CD14-positive monocyte (primary cell): ENCODE measurements around the gene CNOT10. TPM values are rescaled to one million over a fixed set of nuclear protein-coding genes. Genes with fewer than 3 reads are reported as not detected.

Source experiments
- DNase-seq, 3 donors: peaks; one replicate each; pipeline ENCODE4 v3.0.0-alpha.2; 2011 to 2022
- H2AFZ ChIP-seq: 2 replicates; pipeline ENCODE4 v1.6.0; 2012; ENCODE audit warnings: mild to moderate bottlenecking, low read depth, low read length, inconsistent platforms; ENCODE audit not compliant: insufficient read depth, poor library complexity, severe bottlenecking
- H3K27ac ChIP-seq, 2 donors: 1 replicate in 1 of 2; 2 replicates in 1 of 2; pipeline ENCODE4 v1.5.1; 2012 to 2013; ENCODE audit warnings: low read length in 2 of 2, control low read depth in 1 of 2, inconsistent platforms in 1 of 2, low read depth in 1 of 2, mild to moderate bottlenecking in 1 of 2
- H3K27me3 ChIP-seq, 2 donors: one replicate each; pipeline versions ENCODE4 v1.6.0 to v1.6.1; 2011 to 2013; ENCODE audit warnings: low read length in 2 of 2; ENCODE audit not compliant: control insufficient read depth in 2 of 2, insufficient read depth in 2 of 2
- H3K36me3 ChIP-seq, 2 donors: replicated peaks in 1 of 2; 1 replicate in 1 of 2; 2 replicates in 1 of 2; pipeline versions ENCODE4 v1.5.1 to v1.6.1; 2012 to 2013; ENCODE audit warnings: low read length in 2 of 2, control low read depth in 1 of 2, inconsistent platforms in 1 of 2, mild to moderate bottlenecking in 1 of 2; ENCODE audit not compliant: insufficient read depth in 2 of 2, control insufficient read depth in 1 of 2
- H3K4me1 ChIP-seq, 2 donors: 1 replicate in 1 of 2; 2 replicates in 1 of 2; pipeline versions ENCODE4 v1.5.1 to v1.6.1; 2012 to 2013; ENCODE audit warnings: low read length in 2 of 2, control low read depth in 1 of 2, inconsistent platforms in 1 of 2, mild to moderate bottlenecking in 1 of 2, moderate library complexity in 1 of 2; ENCODE audit not compliant: insufficient read depth in 2 of 2, control insufficient read depth in 1 of 2
- H3K4me2 ChIP-seq: replicated peaks from 2 replicates; pipeline ENCODE3; 2012; ENCODE audit warnings: low read length, moderate library complexity, mild to moderate bottlenecking; ENCODE audit not compliant: poor library complexity, severe bottlenecking; ENCODE audit errors: extremely low read depth
- H3K4me3 ChIP-seq, 3 experiments: fragments of 200-600 bp in 1 of 3; sonication (generic) in 1 of 3; replicated peaks in 1 of 3; 1 replicate in 2 of 3; 2 replicates in 1 of 3; pipeline ENCODE4 v1.5.1; 2011 to 2013; ENCODE audit warnings: low read length in 3 of 3, mild to moderate bottlenecking in 3 of 3, control low read depth in 2 of 3, low read depth in 2 of 3, inconsistent platforms in 1 of 3, moderate library complexity in 1 of 3
- H3K79me2 ChIP-seq: 2 replicates; pipeline ENCODE4 v1.6.0; 2012; ENCODE audit warnings: mild to moderate bottlenecking, control low read depth, inconsistent platforms, low read length, moderate library complexity; ENCODE audit not compliant: insufficient read depth
- H3K9ac ChIP-seq: 2 replicates; pipeline ENCODE4 v1.6.0; 2017; ENCODE audit warnings: low read length, mild to moderate bottlenecking; ENCODE audit not compliant: insufficient read depth, poor library complexity, severe bottlenecking
- H3K9me3 ChIP-seq, 2 donors: replicated peaks in 1 of 2; 1 replicate in 1 of 2; 2 replicates in 1 of 2; pipeline versions ENCODE4 v1.5.1 to v1.6.1; 2012 to 2013; ENCODE audit warnings: low read length in 2 of 2, control low read depth in 1 of 2; ENCODE audit not compliant: control insufficient read depth in 1 of 2, insufficient read depth in 1 of 2
- H4K20me1 ChIP-seq: 2 replicates; pipeline ENCODE4 v1.6.0; 2012; ENCODE audit warnings: mild to moderate bottlenecking, low read length, control low read depth, moderate library complexity; ENCODE audit not compliant: insufficient read depth
- H3K27ac Mint-ChIP-seq, 7 donors: one replicate each; pipeline ENCODE4 v1.8.0; 2020; ENCODE audit warnings: mild to moderate bottlenecking in 7 of 7, mixed read lengths in 7 of 7, moderate library complexity in 6 of 7, inconsistent platforms in 2 of 7
- H3K27me3 Mint-ChIP-seq, 3 donors: one replicate each; pipeline ENCODE4 v1.8.0; 2021 to 2022; ENCODE audit warnings: low read depth in 3 of 3, mild to moderate bottlenecking in 3 of 3, mixed read lengths in 3 of 3, moderate library complexity in 3 of 3, inconsistent platforms in 1 of 3
- H3K36me3 Mint-ChIP-seq, 2 donors: one replicate each; pipeline ENCODE4 v1.8.0; 2020; ENCODE audit warnings: mixed read lengths in 2 of 2, inconsistent platforms in 1 of 2, mild to moderate bottlenecking in 1 of 2
- H3K4me1 Mint-ChIP-seq: one replicate; pipeline ENCODE4 v1.8.0; 2020; ENCODE audit warnings: mild to moderate bottlenecking, mixed read lengths
- H3K4me3 Mint-ChIP-seq, 2 donors: one replicate each; pipeline ENCODE4 v1.8.0; 2020; ENCODE audit warnings: mild to moderate bottlenecking in 2 of 2, mixed read lengths in 2 of 2, moderate library complexity in 1 of 2
- H3K9me3 Mint-ChIP-seq, 7 donors: one replicate each; pipeline ENCODE4 v1.8.0; 2020 to 2022; ENCODE audit warnings: mixed read lengths in 7 of 7, mild to moderate bottlenecking in 6 of 7, moderate library complexity in 6 of 7, inconsistent platforms in 2 of 7
- CTCF ChIP-seq: fragments of 200-600 bp; IDR thresholded peaks from one replicate; pipeline ENCODE4 v1.8.0; 2022; ENCODE audit warnings: antibody characterized with exemption, mild to moderate bottlenecking
- WGBS: methylation state at CpG from one replicate; pipeline ENCODE4 v1.1.5; 2013; ENCODE audit warnings: missing lambda C conversion rate; ENCODE audit not compliant: insufficient coverage; 5-methylcytosine and 5-hydroxymethylcytosine counted together
- intact Hi-C, 2 donors: fragments of 100-400 bp; cut with micrococcal nuclease; formaldehyde crosslinking; loops; one replicate each; pipeline versions ENCODE4 v1.15.0 to v1.15.1; 2023
- polyA minus RNA-seq: library from RNA; depleted of rRNA, polyadenylated mRNA; stranded (reverse); fragments of >200 nt; gene quantifications from 2 replicates; pipeline ENCODE4 v1.2.3, GENCODE V29; 2012
- polyA plus RNA-seq, 3 donors: library from polyadenylated mRNA; depleted of rRNA in 1 of 3; unstranded in 2 of 3; stranded (reverse) in 1 of 3; fragments of 300-500 nt in 2 of 3; fragments of >200 nt in 1 of 3; fragmentation: Illumina TruSeq in 2 of 3; gene quantifications; 1 replicate in 2 of 3; 2 replicates in 1 of 3; pipeline ENCODE4 v1.2.3, GENCODE V29; 2012 to 2021
- total RNA-seq, 12 experiments: library from RNA in 1 of 12; stranded (reverse) in 1 of 12; fragments of 120-200 nt in 1 of 12; gene quantifications; one replicate each; pipeline ENCODE4 v1.2.4 and lab custom pipeline; 2013 to 2026; ENCODE audit warnings: mixed read lengths in 6 of 12, inconsistent platforms in 1 of 12

CNOT10 gene
- 27.0 TPM for total RNA-seq (2013)
- 10 to 100 TPM; 17.9 to 21.5 (median 19.6) TPM for polyA plus RNA-seq
- polyA minus RNA-seq, result 7.9 and 12.1 TPM in 2 replicates
- total RNA-seq (lab: John Stamatoyannopoulos, UW), result 6.1 to 40.5 (median 34.0) reads per million in 11 experiments

- Histone ChIP-seq H3K4me3 (peak within 1 kb of the TSS; percentile 79 to 93 (median 88)), H2AFZ (peak within 1 kb of the TSS; percentile 98), H3K27me3 (no peaks in the 10 kb centered on the region), H3K79me2 (peaks cover 49% of the 10 kb centered on the region), H3K36me3 (peaks cover 0 to 16% of the 10 kb centered on the region in 2 donors), H3K9me3 (no peaks in the 10 kb centered on the region), H4K20me1 (no peaks in the 10 kb centered on the region), H3K4me1 (peaks cover 21 to 25% of the 10 kb centered on the region in 2 donors), H3K9ac (peak within 1 kb of the TSS; percentile 79), H3K27ac (peak within 1 kb of the TSS; percentile 79 to 92), H3K4me2 (peak within 1 kb of the TSS; percentile 70)
- Mint-ChIP-seq H3K4me3 (peak within 1 kb of the TSS; percentile 88 to 94), H3K27ac (peak within 1 kb of the TSS; percentile 92 to 97 (median 96)), H3K9me3 (no peaks in the 10 kb centered on the region), H3K36me3 (peaks cover 8 to 15% of the 10 kb centered on the region in 2 donors), H3K27me3 (no peaks in the 10 kb centered on the region), H3K4me1 (peaks cover 26% of the 10 kb centered on the region)
- peak; percentile 6 for TF ChIP-seq CTCF
- under 1% methylated on average over 52 of the region's 60 CpGs for WGBS
- intact Hi-C loops, result loop anchor here in 1 of 2 donors (10.0 kb wide), 2 partner anchors 110 to 180 kb away; partner anchors contain the start of genes CMTM6 and DYNC1LI1
- peak; percentile 97 to 98 (median 98) for DNase-seq
These were observed at the start of gene CNOT10 for GRCh38 chr3:32684800-32685542. Gene CNOT10 (plus strand): TSS chr3:32685188. CDS start chr3:32685461, 273 bp downstream.

- no peak overlapping the region for H3K4me2 ChIP-seq
- no peaks in the 10 kb centered on the region for H3K27me3 ChIP-seq
- no CpG with 5 or more reads among the region's 3 CpGs for WGBS
- Mint-ChIP-seq H3K27me3 (peaks cover 2 to 5% (median 2%) of the 10 kb centered on the region in 3 donors), H3K27ac (no peak overlapping the region), H3K4me1 (no peaks in the 10 kb centered on the region), H3K36me3 (no peaks in the 10 kb centered on the region), H3K9me3 (no peaks in the 10 kb centered on the region), H3K4me3 (no peak overlapping the region)
- H2AFZ ChIP-seq, result no peak overlapping the region
- intact Hi-C loops, result no loop called here
- no peak overlapping the region for H3K4me3 ChIP-seq
- no peak overlapping the region for H3K27ac ChIP-seq
- no peaks in the 10 kb centered on the region for H3K9me3 ChIP-seq
- H3K4me1 ChIP-seq, result no peaks in the 10 kb centered on the region
- no peaks in the 10 kb centered on the region for H3K79me2 ChIP-seq
- H3K9ac ChIP-seq, result no peak overlapping the region
- TF ChIP-seq CTCF, result no peak
- no peak for DNase-seq
- no peaks in the 10 kb centered on the region for H4K20me1 ChIP-seq
- no peaks in the 10 kb centered on the region for H3K36me3 ChIP-seq
These were observed 44.0 kb upstream of the CNOT10 start for GRCh38 chr3:32640939-32641338.
